MM.1S (cell line): ENCODE measurements around the gene WDR62.

ENCODE experiments used
- EZH2 ChIP-seq: fragments of 300-600 bp; sonication (generic); optimal IDR thresholded peaks from 2 replicates; pipeline ENCODE3; 2017; ENCODE audit warnings: low read depth, mild to moderate bottlenecking, antibody characterized with exemption, low read length, mixed read lengths
- EZH2phosphoT487 ChIP-seq: fragments of 300-600 bp; sonication (generic); IDR thresholded peaks from 2 replicates; pipeline ENCODE4 v1.6.1; 2018; ENCODE audit warnings: antibody characterized with exemption, low read length
- TF ChIP-seq, protein P1 (sequence below): fragments of 300-600 bp; sonication (generic); IDR thresholded peaks from 2 replicates; pipeline ENCODE4 v1.5.1; 2016; ENCODE audit warnings: antibody characterized with exemption, low read length, mixed read lengths

DNA sequence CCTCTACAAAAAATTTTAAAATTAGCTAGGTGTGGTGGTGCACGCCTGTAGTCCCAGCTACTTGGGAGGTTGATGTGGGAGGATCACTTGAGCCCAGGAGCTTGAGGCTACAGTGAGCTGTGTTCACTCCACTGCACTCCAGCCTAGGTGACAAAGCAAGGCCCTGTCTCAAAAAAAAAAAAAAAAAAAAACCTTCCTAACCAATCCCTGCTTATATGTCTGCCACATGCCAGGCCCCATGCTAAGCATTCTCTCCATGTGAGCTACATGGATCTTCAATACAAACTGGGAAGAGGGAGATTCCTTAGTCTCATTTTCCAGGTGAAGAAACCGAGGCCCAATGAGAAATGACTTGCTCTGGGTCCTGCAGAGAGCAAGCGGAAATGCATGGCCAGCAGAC, 54.0 kb downstream of the WDR62 start:
- no peak for TF ChIP-seq EZH2
- TF ChIP-seq, protein P1, sequence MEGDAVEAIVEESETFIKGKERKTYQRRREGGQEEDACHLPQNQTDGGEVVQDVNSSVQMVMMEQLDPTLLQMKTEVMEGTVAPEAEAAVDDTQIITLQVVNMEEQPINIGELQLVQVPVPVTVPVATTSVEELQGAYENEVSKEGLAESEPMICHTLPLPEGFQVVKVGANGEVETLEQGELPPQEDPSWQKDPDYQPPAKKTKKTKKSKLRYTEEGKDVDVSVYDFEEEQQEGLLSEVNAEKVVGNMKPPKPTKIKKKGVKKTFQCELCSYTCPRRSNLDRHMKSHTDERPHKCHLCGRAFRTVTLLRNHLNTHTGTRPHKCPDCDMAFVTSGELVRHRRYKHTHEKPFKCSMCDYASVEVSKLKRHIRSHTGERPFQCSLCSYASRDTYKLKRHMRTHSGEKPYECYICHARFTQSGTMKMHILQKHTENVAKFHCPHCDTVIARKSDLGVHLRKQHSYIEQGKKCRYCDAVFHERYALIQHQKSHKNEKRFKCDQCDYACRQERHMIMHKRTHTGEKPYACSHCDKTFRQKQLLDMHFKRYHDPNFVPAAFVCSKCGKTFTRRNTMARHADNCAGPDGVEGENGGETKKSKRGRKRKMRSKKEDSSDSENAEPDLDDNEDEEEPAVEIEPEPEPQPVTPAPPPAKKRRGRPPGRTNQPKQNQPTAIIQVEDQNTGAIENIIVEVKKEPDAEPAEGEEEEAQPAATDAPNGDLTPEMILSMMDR: no peak
- no peak for TF ChIP-seq EZH2phosphoT487
